Neural progenitor cell (in vitro differentiated cells): Measurements from ENCODE around the gene GNG4.

Experiments
- EZH2 ChIP-seq: fragments of 200-600 bp; sonication (generic); IDR thresholded peaks from 2 replicates; pipeline ENCODE4 v1.6.1; 2017; ENCODE audit warnings: antibody characterized with exemption, mild to moderate bottlenecking, moderate library complexity
- EZH2phosphoT487 ChIP-seq: fragments of 200-600 bp; sonication (generic); IDR thresholded peaks from 2 replicates; pipeline ENCODE4 v1.6.1; 2017; ENCODE audit warnings: antibody characterized with exemption
- TF ChIP-seq, protein P1 (sequence below): fragments of 200-600 bp; sonication (generic); IDR thresholded peaks from 2 replicates; pipeline ENCODE4 v1.5.1; 2017; ENCODE audit warnings: antibody characterized with exemption, mild to moderate bottlenecking

DNA sequence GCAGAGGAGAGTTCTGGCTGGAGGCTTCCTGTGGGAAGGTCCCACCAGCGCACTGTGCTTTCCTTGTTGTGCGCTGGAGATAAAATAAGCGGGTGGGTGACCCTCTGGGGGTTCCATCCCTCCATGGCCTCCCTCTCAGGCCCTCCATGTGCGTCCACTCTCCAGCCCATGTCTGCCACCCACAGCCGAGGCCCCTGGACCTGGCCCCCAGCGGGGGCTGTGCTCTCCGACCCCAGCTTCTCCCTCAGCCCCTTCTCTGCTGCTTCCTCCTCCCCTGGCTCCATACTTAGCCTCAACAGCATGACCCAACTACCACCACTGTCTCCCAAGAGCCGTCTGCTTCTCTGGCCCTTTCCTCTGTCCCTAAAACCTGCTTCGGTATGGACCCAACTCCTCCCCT is 61.4 kb downstream of the GNG4 start:
- TF ChIP-seq, protein P1, sequence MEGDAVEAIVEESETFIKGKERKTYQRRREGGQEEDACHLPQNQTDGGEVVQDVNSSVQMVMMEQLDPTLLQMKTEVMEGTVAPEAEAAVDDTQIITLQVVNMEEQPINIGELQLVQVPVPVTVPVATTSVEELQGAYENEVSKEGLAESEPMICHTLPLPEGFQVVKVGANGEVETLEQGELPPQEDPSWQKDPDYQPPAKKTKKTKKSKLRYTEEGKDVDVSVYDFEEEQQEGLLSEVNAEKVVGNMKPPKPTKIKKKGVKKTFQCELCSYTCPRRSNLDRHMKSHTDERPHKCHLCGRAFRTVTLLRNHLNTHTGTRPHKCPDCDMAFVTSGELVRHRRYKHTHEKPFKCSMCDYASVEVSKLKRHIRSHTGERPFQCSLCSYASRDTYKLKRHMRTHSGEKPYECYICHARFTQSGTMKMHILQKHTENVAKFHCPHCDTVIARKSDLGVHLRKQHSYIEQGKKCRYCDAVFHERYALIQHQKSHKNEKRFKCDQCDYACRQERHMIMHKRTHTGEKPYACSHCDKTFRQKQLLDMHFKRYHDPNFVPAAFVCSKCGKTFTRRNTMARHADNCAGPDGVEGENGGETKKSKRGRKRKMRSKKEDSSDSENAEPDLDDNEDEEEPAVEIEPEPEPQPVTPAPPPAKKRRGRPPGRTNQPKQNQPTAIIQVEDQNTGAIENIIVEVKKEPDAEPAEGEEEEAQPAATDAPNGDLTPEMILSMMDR, result no peak
- TF ChIP-seq EZH2, result no peak
- TF ChIP-seq EZH2phosphoT487, result no peak
